Measurements from ENCODE around the gene GMDS. TPM values are rescaled to one million over a fixed set of nuclear protein-coding genes. Genes with fewer than 3 reads are reported as not detected.
A peak's percentile ranks its signal among the peaks of the same experiment; 100 is the strongest.

Gene GMDS
- total RNA-seq, 2 experiments from 2014 or later: 13.9 to 16.4 TPM

DNA sequence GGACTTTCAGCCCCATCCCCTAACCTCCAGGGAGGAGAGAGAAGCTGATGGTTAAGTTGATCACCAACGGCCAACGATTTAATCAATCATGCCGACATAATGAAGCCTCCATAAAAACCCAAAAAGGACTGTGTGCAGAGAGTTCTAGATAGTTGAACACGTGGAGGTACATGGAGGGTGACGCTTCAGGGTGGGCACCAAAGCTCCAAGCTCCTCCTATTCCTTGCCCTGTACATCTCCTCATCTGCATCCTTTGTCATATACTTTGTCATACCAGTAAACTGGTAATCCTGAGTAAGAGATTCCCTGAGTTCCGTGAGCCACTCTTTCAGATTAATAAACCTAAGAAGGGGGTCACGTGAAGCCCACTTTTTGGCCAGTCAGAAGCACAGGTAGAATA lies 3.7 kb upstream of the GMDS start:
- no peaks in the 10 kb centered on the region for H3K9me3 ChIP-seq (ENCODE audit: control insufficient read depth in 1 of 2, insufficient read depth in 1 of 2, low read length in 2 of 2)
- ATAC-seq (ENCODE audit: poor library complexity): no peak
- no peaks in the 10 kb centered on the region for H3K27me3 Mint-ChIP-seq

DNA sequence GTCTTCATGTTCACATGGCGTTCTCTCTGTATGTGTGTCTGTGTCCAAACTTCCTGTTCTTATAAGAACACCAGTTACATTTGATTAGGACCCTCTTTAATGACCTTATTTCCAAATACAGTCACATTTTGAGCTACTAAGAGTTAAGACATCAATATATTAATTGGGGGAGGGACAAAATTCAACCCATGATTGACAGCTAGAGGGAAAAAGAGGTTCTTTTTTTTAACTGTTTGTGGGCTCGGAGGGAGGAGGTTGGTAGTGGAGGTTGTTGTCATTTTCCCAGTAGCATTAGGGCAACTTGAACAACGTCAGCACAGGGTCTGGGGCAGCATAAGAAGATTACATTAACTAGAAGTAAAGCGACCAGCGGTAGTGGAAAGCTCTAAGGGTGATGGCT lies 2.3 kb upstream of the GMDS start:
- no peaks in the 10 kb centered on the region for H3K27me3 Mint-ChIP-seq
- CTCF ChIA-PET: no interaction called here
- Histone ChIP-seq H3K4me1 (ENCODE audit: insufficient read depth, low read length) (peaks cover 29% of the 10 kb centered on the region), H3K4me3 (ENCODE audit: low read length) (no peak overlapping the region), H3K9me3 (ENCODE audit: control insufficient read depth in 1 of 2, insufficient read depth in 1 of 2, low read length in 2 of 2) (no peaks in the 10 kb centered on the region), H3K36me3 (ENCODE audit: insufficient read depth, low read length) (peaks cover 19% of the 10 kb centered on the region), H3K27ac (ENCODE audit: low read depth in 1 of 2, low read length in 2 of 2) (no peak overlapping the region), H3K27me3 (ENCODE audit: control insufficient read depth in 1 of 2, insufficient read depth in 2 of 2, low read length in 2 of 2) (no peaks in the 10 kb centered on the region)
- ATAC-seq (ENCODE audit: poor library complexity) (no peak), DNase-seq (no peak)
- peak overlapping the region; percentile 96 for H3K27ac Mint-ChIP-seq
- peaks cover 51% of the 10 kb centered on the region for H3K4me1 Mint-ChIP-seq (ENCODE audit: low read depth)
- H3K4me3 Mint-ChIP-seq: peak overlapping the region; percentile 60
- peaks cover 55% of the 10 kb centered on the region for H3K36me3 Mint-ChIP-seq (ENCODE audit: low read depth)
- intact Hi-C loops (cut with DNase I, micrococcal nuclease): loop anchor here in 1 of 2 experiments (5.0 to 10.0 kb wide), 4 partner anchors 517 to 1887 kb away; partner anchors contain the start of genes ECI2 and WRNIP1
- POLR2A ChIA-PET: no interaction called here
- no peaks in the 10 kb centered on the region for H3K9me3 Mint-ChIP-seq
- TF ChIP-seq, protein P1, sequence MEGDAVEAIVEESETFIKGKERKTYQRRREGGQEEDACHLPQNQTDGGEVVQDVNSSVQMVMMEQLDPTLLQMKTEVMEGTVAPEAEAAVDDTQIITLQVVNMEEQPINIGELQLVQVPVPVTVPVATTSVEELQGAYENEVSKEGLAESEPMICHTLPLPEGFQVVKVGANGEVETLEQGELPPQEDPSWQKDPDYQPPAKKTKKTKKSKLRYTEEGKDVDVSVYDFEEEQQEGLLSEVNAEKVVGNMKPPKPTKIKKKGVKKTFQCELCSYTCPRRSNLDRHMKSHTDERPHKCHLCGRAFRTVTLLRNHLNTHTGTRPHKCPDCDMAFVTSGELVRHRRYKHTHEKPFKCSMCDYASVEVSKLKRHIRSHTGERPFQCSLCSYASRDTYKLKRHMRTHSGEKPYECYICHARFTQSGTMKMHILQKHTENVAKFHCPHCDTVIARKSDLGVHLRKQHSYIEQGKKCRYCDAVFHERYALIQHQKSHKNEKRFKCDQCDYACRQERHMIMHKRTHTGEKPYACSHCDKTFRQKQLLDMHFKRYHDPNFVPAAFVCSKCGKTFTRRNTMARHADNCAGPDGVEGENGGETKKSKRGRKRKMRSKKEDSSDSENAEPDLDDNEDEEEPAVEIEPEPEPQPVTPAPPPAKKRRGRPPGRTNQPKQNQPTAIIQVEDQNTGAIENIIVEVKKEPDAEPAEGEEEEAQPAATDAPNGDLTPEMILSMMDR (IDR thresholded peaks at IDR 0.05): no peak

More for the DNA sequence above, 3.7 kb upstream of the GMDS start:
- H3K36me3 Mint-ChIP-seq (ENCODE audit: low read depth): peaks cover 69% of the 10 kb centered on the region
- Histone ChIP-seq H3K36me3 (ENCODE audit: insufficient read depth, low read length) (peaks cover 26% of the 10 kb centered on the region), H3K4me3 (ENCODE audit: low read length) (no peak overlapping the region), H3K27me3 (ENCODE audit: control insufficient read depth in 1 of 2, insufficient read depth in 2 of 2, low read length in 2 of 2) (no peaks in the 10 kb centered on the region), H3K4me1 (ENCODE audit: insufficient read depth, low read length) (peaks cover 24% of the 10 kb centered on the region), H3K27ac (ENCODE audit: low read depth in 1 of 2, low read length in 2 of 2) (no peak overlapping the region)
- TF ChIP-seq, protein P1 (IDR thresholded peaks at IDR 0.05): no peak
- no peak overlapping the region for H3K4me3 Mint-ChIP-seq
- H3K27ac Mint-ChIP-seq: no peak overlapping the region
- intact Hi-C loops (cut with DNase I, micrococcal nuclease): loop anchor here in 1 of 2 experiments (5.0 to 10.0 kb wide), 4 partner anchors 516 to 1886 kb away; partner anchors contain the start of genes ECI2 and WRNIP1
- H3K4me1 Mint-ChIP-seq (ENCODE audit: low read depth): peaks cover 39% of the 10 kb centered on the region
- H3K9me3 Mint-ChIP-seq: no peaks in the 10 kb centered on the region
- ChIA-PET CTCF (no interaction called here), POLR2A (no interaction called here)
- DNase-seq: no peak

DNA sequence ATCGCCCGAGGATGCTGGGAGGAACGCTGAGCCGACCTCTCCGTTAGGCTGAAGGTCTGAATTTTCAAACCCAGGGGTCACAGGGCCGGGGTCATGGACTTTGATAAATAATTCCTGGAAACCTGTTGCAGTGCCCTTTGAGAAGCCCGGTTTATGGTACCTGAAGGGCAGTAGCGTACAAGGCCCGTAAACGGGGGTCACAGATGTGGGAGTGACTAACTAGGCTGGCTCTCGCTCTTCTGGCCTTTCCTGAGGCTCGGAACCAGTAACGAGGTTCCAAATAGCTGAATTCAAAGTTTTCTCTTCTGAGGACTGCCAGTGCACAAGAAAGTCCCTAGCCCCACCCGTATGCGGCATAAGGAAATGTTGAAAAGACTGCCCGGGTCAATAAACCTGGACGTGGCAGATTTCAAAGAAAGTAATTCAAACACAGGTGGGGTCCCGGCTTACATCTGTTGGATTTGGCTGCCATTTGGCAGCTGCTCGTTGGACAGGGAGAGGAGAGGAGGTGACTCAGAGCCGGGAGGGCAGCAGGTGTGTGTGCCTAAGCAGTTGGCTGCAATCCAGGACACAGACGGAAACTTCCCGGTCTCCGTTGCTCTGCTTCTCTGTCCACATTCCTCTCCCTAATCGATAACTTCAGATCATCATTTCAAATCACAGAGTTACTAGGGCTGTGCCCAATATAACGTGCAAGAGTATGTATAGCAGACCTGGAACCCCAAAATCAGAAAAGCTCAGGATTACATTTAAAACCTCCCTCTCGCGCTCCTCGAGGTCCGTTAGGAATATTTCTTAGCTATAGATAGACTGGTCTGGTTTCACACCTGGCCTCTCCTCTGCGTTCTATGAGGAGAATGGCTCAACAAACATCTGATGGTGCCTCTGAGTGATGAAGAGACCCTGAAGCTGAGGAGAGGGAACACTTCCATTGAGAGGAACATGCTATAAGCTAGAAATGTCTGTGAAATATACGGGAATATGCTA lies 765 bp upstream of the GMDS start:
- no peaks in the 10 kb centered on the region for H3K9me3 Mint-ChIP-seq
- Histone ChIP-seq H3K36me3 (ENCODE audit: insufficient read depth, low read length) (peaks cover 19% of the 10 kb centered on the region), H3K9me3 (ENCODE audit: control insufficient read depth in 1 of 2, insufficient read depth in 1 of 2, low read length in 2 of 2) (no peaks in the 10 kb centered on the region), H3K27me3 (ENCODE audit: control insufficient read depth in 1 of 2, insufficient read depth in 2 of 2, low read length in 2 of 2) (no peaks in the 10 kb centered on the region), H3K27ac (ENCODE audit: low read depth in 1 of 2, low read length in 2 of 2) (peak overlapping the region; percentile 50 to 88), H3K4me1 (ENCODE audit: insufficient read depth, low read length) (peaks cover 29% of the 10 kb centered on the region), H3K4me3 (ENCODE audit: low read length) (peak overlapping the region; percentile 97)
- ATAC-seq (ENCODE audit: poor library complexity): no peak
- peak overlapping the region; percentile 92 for H3K4me3 Mint-ChIP-seq
- CTCF ChIA-PET: no interaction called here
- intact Hi-C loops (cut with DNase I, micrococcal nuclease): loop anchor here in 1 of 2 experiments (5.0 to 10.0 kb wide), 4 partner anchors 519 to 1889 kb away; partner anchors contain the start of genes ECI2 and WRNIP1
- peaks cover 43% of the 10 kb centered on the region for H3K36me3 Mint-ChIP-seq (ENCODE audit: low read depth)
- no peaks in the 10 kb centered on the region for H3K27me3 Mint-ChIP-seq
- DNase-seq: peak in 13 of 14 experiments; percentile 1 to 72 (median 29)
- H3K27ac Mint-ChIP-seq: peak overlapping the region; percentile 96
- POLR2A ChIA-PET: interaction anchor here (0.7 kb wide), 1 partner anchor 11 kb away, joined by 3 read pairs; no protein-coding TSS in a partner anchor
- TF ChIP-seq, protein P1 (IDR thresholded peaks at IDR 0.05): no peak
- H3K4me1 Mint-ChIP-seq (ENCODE audit: low read depth): peaks cover 64% of the 10 kb centered on the region

All from CD4-positive, alpha-beta T cell (primary cell).